ENCODE measurements around the gene NEB. TPM values are rescaled to one million over a fixed set of nuclear protein-coding genes. Genes with fewer than 3 reads are reported as not detected.

NEB gene
- polyA plus RNA-seq, 2 of the 4 experiments (the other 2 are of a cell fraction) = 0.67 to 4.4 TPM

GRCh38 chr2:151623631-151624030, 110.6 kb downstream of the NEB start:
- CTCF ChIA-PET = no interaction called here
- Histone ChIP-seq H3K4me3 (no peak overlapping the region), H3K9me3 (no peaks in the 10 kb centered on the region), H3K27ac (no peak overlapping the region), H3K4me1 (no peaks in the 10 kb centered on the region), H3K4me2 (no peak overlapping the region)
- TF ChIP-seq HOXB13 (CRISPR knock-in tag; IDR thresholded peaks at IDR 0.05; ENCODE audit: low read depth) = no peak
- no peak for TF ChIP-seq POLR2A (IDR thresholded peaks at IDR 0.05; ENCODE audit: low read length)
- TF ChIP-seq RAD21 (conservative IDR thresholded peaks at IDR 0.05 in 1 of 2, IDR thresholded peaks at IDR 0.05 in 1 of 2) = no peak
- no peak for TF ChIP-seq ELK1 (IDR thresholded peaks at IDR 0.05; ENCODE audit: low read depth, low read length)
- no peak for TF ChIP-seq MAFK (IDR thresholded peaks at IDR 0.05; ENCODE audit: partially characterized antibody)
- TF ChIP-seq FOSL2 (IDR thresholded peaks at IDR 0.05) = no peak
- TF ChIP-seq FOSL2 (CRISPR knock-in tag; IDR thresholded peaks at IDR 0.05) = no peak
- TF ChIP-seq FOXS1 (CRISPR knock-in tag; IDR thresholded peaks at IDR 0.05) = no peak
- no peak for TF ChIP-seq HES2 (IDR thresholded peaks at IDR 0.05)
- TF ChIP-seq TP53 (CRISPR knock-in tag; IDR thresholded peaks at IDR 0.05) = no peak
- TF ChIP-seq ESRRA (IDR thresholded peaks at IDR 0.05; ENCODE audit: borderline replicate concordance, low read length) = no peak
- TF ChIP-seq BHLHE40 (IDR thresholded peaks at IDR 0.05; ENCODE audit: low read depth, low read length) = no peak
- TF ChIP-seq, protein P1, sequence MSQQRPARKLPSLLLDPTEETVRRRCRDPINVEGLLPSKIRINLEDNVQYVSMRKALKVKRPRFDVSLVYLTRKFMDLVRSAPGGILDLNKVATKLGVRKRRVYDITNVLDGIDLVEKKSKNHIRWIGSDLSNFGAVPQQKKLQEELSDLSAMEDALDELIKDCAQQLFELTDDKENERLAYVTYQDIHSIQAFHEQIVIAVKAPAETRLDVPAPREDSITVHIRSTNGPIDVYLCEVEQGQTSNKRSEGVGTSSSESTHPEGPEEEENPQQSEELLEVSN (IDR thresholded peaks at IDR 0.05; ENCODE audit: borderline replicate concordance, low read depth) = no peak
- TF ChIP-seq NFE2L2 (conservative IDR thresholded peaks at IDR 0.05; ENCODE audit: low read length) = no peak
- no peak for TF ChIP-seq TFCP2L1 (CRISPR knock-in tag; IDR thresholded peaks at IDR 0.05)
- no peak for TF ChIP-seq ZNF302 (CRISPR knock-in tag; IDR thresholded peaks at IDR 0.05)
- ATAC-seq (no peak), FAIRE-seq (no peak), DNase-seq (ENCODE audit: low read depth in 1 of 2, low spot score in 1 of 2) (no peak)
- POLR2A ChIA-PET = no interaction called here

DNA sequence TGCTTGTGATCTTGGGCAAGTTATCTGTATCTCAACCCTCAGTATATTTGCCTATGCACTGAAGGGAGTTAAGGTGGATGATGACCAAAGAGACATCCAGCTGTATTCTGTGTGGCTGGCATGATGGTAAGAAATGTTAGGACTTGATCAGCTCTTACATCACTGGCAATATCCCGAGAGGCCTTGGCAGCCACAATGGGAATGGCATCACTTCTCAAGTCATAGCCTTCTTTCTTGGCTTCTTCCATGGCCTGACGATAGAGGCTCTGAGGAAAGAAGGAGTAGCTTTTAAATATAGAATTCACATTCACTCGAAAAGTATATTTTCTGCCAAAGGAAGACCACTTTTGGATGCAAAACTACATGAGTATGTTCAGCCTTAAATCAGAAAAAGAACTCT, 113.5 kb downstream of the NEB start:
- no peaks in the 10 kb centered on the region for H3K9me3 ChIP-seq
- CTCF ChIA-PET = no interaction called here
- TF ChIP-seq SREBF2 (IDR thresholded peaks at IDR 0.05) (no peak), TP53 (CRISPR knock-in tag; IDR thresholded peaks at IDR 0.05) (no peak), EHMT2 (IDR thresholded peaks at IDR 0.05; ENCODE audit: low read depth) (no peak), HDAC2 (IDR thresholded peaks at IDR 0.05) (no peak), GATA3 (IDR thresholded peaks at IDR 0.05; ENCODE audit: borderline replicate concordance) (no peak), HES2 (IDR thresholded peaks at IDR 0.05) (no peak), KDM5A (IDR thresholded peaks at IDR 0.05) (no peak), JUN (IDR thresholded peaks at IDR 0.05) (no peak), MAFK (IDR thresholded peaks at IDR 0.05; ENCODE audit: partially characterized antibody) (no peak), SMC3 (IDR thresholded peaks at IDR 0.05) (no peak), HMGXB4 (CRISPR knock-in tag; IDR thresholded peaks at IDR 0.05; ENCODE audit: borderline replicate concordance) (no peak), KDM1A (IDR thresholded peaks at IDR 0.05; ENCODE audit: low read depth) (no peak)
- TF ChIP-seq, protein P2, sequence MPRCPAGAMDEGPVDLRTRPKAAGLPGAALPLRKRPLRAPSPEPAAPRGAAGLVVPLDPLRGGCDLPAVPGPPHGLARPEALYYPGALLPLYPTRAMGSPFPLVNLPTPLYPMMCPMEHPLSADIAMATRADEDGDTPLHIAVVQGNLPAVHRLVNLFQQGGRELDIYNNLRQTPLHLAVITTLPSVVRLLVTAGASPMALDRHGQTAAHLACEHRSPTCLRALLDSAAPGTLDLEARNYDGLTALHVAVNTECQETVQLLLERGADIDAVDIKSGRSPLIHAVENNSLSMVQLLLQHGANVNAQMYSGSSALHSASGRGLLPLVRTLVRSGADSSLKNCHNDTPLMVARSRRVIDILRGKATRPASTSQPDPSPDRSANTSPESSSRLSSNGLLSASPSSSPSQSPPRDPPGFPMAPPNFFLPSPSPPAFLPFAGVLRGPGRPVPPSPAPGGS (IDR thresholded peaks at IDR 0.05) = no peak
- TF ChIP-seq, protein P3, sequence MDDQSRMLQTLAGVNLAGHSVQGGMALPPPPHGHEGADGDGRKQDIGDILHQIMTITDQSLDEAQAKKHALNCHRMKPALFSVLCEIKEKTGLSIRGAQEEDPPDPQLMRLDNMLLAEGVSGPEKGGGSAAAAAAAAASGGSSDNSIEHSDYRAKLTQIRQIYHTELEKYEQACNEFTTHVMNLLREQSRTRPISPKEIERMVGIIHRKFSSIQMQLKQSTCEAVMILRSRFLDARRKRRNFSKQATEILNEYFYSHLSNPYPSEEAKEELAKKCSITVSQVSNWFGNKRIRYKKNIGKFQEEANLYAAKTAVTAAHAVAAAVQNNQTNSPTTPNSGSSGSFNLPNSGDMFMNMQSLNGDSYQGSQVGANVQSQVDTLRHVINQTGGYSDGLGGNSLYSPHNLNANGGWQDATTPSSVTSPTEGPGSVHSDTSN (IDR thresholded peaks at IDR 0.05) = no peak
- H3K27ac ChIP-seq = no peak overlapping the region
- no peaks in the 10 kb centered on the region for H3K4me1 ChIP-seq
- H3K4me3 ChIP-seq = no peak overlapping the region
- FAIRE-seq (no peak), ATAC-seq (no peak), DNase-seq (ENCODE audit: low read depth in 1 of 2, low spot score in 1 of 2) (no peak)
- H3K4me2 ChIP-seq = no peak overlapping the region
- POLR2A ChIA-PET = no interaction called here
- 50% methylated on average over 3 of the region's 3 CpGs for WGBS (ENCODE audit: missing lambda C conversion rate)
